ENCODE results near the gene FZD10.

Gene FZD10

GRCh38 chr12:130177635-130178242 is 15.5 kb downstream of the FZD10 start:
- no peak for TF ChIP-seq TAF1 (IDR thresholded peaks at IDR 0.05; ENCODE audit: borderline replicate concordance, insufficient read depth, low read length)
- TF ChIP-seq POLR2AphosphoS5 (IDR thresholded peaks at IDR 0.05; ENCODE audit: low read depth, low read length) = no peak
- TF ChIP-seq SIN3A (IDR thresholded peaks at IDR 0.05; ENCODE audit: borderline replicate concordance, insufficient read depth, low read length) = no peak

- TF ChIP-seq TAF1 (IDR thresholded peaks at IDR 0.05; ENCODE audit: borderline replicate concordance, insufficient read depth, low read length) (no peak), SIN3A (IDR thresholded peaks at IDR 0.05; ENCODE audit: borderline replicate concordance, insufficient read depth, low read length) (no peak), POLR2AphosphoS5 (IDR thresholded peaks at IDR 0.05; ENCODE audit: low read depth, low read length) (no peak)
These were observed 16.0 kb downstream of the FZD10 start for GRCh38 chr12:130178282-130178681.

GRCh38 chr12:130179191-130179590 is 16.9 kb downstream of the FZD10 start:
- TF ChIP-seq TAF1 (IDR thresholded peaks at IDR 0.05; ENCODE audit: borderline replicate concordance, insufficient read depth, low read length) = no peak
- TF ChIP-seq FOXP2 (optimal IDR thresholded peaks at IDR 0.05; ENCODE audit: borderline replicate concordance, extremely low read depth, extremely low read length, insufficient read depth) = no peak
- no peak for TF ChIP-seq POLR2AphosphoS5 (IDR thresholded peaks at IDR 0.05; ENCODE audit: low read depth, low read length)
- no peak for TF ChIP-seq REST (IDR thresholded peaks at IDR 0.05; ENCODE audit: insufficient read depth in 1 of 2, low read depth in 2 of 2, low read length in 2 of 2)
- TF ChIP-seq SIN3A (IDR thresholded peaks at IDR 0.05; ENCODE audit: borderline replicate concordance, insufficient read depth, low read length) = no peak

GRCh38 chr12:130179621-130180020 is 17.4 kb downstream of the FZD10 start:
- TF ChIP-seq REST (IDR thresholded peaks at IDR 0.05; ENCODE audit: insufficient read depth in 1 of 2, low read depth in 2 of 2, low read length in 2 of 2) = no peak
- no peak for TF ChIP-seq SIN3A (IDR thresholded peaks at IDR 0.05; ENCODE audit: borderline replicate concordance, insufficient read depth, low read length)
- no peak for TF ChIP-seq POLR2AphosphoS5 (IDR thresholded peaks at IDR 0.05; ENCODE audit: low read depth, low read length)
- no peak for TF ChIP-seq FOXP2 (optimal IDR thresholded peaks at IDR 0.05; ENCODE audit: borderline replicate concordance, extremely low read depth, extremely low read length, insufficient read depth)
- TF ChIP-seq TAF1 (IDR thresholded peaks at IDR 0.05; ENCODE audit: borderline replicate concordance, insufficient read depth, low read length) = no peak

- TF ChIP-seq REST (IDR thresholded peaks at IDR 0.05; ENCODE audit: insufficient read depth in 1 of 2, low read depth in 2 of 2, low read length in 2 of 2) (no peak), SIN3A (IDR thresholded peaks at IDR 0.05; ENCODE audit: borderline replicate concordance, insufficient read depth, low read length) (no peak), FOXP2 (optimal IDR thresholded peaks at IDR 0.05; ENCODE audit: borderline replicate concordance, extremely low read depth, extremely low read length, insufficient read depth) (no peak), POLR2AphosphoS5 (IDR thresholded peaks at IDR 0.05; ENCODE audit: low read depth, low read length) (no peak), TAF1 (IDR thresholded peaks at IDR 0.05; ENCODE audit: borderline replicate concordance, insufficient read depth, low read length) (no peak)
These were observed 18.9 kb downstream of the FZD10 start for GRCh38 chr12:130181211-130181610.

- TF ChIP-seq REST (IDR thresholded peaks at IDR 0.05; ENCODE audit: insufficient read depth in 1 of 2, low read depth in 2 of 2, low read length in 2 of 2) (no peak), SIN3A (IDR thresholded peaks at IDR 0.05; ENCODE audit: borderline replicate concordance, insufficient read depth, low read length) (no peak)
These were observed 21.5 kb downstream of the FZD10 start for GRCh38 chr12:130183585-130184370.
